ENCODE results near the gene KRT222. TPM values are rescaled to one million over a fixed set of nuclear protein-coding genes. Genes with fewer than 3 reads are reported as not detected.

KRT222 gene
- total RNA-seq, 2 donors from 2014 or later, result 0.27 to 0.67 TPM

DNA sequence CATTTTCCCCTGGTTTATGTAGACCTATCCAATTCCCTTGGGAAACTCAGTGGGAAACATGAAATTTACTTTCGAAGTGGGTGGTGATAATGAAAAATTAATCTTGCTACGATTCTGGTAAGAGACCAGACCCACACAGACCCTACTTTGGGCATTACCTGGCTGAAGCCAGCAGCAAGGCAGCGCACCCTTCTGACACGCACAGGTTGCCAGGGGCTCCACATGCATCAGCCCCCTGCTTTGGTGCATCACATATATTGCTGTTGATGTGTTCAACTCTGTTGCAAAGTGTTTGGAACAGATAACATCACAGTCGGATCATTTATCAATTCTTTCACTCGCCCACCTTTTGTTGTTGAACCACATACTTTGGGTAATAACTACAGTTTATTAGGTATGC, 44.0 kb downstream of the KRT222 start:
- intact Hi-C loops (cut with DNase I, micrococcal nuclease), result loop anchor here in 1 of 2 donors (10.0 kb wide), 1 partner anchor 1044 kb away; no protein-coding TSS in a partner anchor
- no peak for DNase-seq
- ATAC-seq, result no peak

DNA sequence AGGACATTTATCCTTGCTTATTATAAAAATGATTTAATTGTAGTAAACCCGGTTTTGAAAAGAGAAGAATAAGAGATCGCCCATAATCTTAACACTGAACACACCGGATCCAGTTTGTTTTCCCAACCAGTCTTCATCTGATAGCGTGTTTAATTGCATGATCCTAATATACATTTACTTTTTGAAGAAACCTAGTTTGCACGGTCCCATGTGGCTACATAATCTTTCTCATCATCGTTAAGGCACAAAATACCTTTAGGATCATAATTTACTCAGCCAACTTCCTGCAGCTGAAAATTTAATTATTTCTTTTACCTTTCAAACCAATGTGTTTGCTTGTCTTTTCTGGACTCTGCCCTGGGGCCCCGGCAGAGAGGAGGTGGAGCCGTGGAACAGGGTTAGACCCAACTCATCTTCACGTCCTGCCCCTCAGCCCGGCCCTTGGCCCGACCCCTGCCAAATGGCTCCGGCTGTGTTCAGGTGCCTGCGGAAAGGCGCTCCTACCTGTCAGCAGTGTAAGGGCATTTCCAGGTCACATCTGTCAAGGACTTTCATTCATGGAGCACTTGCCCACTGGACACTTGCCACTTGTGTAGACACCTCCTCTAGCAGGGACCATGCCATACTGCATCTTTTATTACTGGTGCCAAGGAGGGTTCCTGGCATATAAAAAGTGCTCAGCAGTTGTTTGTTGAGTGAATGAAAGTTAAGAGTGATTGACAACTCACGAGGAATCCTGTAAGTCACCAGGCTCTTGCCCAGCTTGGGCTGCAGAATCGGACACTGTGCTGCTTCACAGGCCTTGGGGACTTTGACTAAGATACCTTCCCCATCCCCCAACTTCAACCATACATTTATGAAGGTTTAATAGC, 46.0 kb downstream of the KRT222 start:
- ATAC-seq (peak; percentile 56), DNase-seq (no peak)
- intact Hi-C loops (cut with DNase I, micrococcal nuclease), result no loop called here

DNA sequence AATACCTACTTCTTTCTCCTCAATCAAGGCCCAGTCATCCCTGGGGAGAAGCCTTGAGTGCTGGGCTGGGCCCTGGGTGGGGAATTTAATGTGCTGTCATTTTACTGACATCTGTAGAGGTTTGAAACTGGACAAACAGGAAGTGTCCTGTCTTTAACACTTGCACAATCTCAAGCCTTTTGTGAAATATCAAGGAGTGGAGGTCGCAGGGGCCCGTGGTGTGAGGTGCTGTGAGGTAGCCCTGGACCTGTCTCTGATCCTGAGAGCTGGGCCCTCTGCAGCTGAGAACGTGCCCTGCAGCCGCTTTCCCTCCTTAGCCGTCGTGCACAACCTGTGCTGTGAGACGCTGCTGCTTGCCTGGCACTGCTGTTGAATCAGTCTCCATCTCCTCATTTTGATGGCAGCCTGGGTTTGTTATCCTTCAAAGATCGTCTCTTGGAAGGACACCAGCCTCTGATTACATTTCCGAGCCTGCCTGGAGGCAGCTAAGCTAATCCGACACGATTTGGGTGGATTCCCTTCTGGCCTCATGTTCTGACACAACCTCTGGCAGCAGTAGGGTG, 47.2 kb downstream of the KRT222 start:
- ATAC-seq, result peak; percentile 20
- intact Hi-C loops (cut with DNase I, micrococcal nuclease), result no loop called here
- DNase-seq, result no peak

DNA sequence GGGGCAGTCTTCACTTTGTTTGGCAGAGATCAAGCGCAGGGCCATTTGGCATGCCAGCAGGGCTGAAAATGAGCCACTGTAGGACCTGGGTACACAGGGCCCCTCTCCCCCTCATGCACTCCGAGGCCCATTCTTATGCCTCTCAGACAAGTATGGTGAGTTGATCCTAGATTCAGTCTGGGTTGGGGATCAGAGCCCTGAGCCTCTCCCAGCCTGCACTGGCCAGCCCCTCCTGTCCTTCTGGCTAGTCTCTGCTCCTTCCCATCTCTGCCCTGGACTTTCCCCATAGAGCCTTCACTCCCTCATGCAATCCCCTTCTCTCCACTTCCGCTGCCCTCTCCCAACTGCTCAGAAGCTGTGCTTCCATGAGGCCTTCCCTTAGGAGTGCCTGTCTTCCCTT, 48.4 kb downstream of the KRT222 start:
- ATAC-seq (no peak), DNase-seq (no peak)
- intact Hi-C loops (cut with DNase I, micrococcal nuclease), result no loop called here

DNA sequence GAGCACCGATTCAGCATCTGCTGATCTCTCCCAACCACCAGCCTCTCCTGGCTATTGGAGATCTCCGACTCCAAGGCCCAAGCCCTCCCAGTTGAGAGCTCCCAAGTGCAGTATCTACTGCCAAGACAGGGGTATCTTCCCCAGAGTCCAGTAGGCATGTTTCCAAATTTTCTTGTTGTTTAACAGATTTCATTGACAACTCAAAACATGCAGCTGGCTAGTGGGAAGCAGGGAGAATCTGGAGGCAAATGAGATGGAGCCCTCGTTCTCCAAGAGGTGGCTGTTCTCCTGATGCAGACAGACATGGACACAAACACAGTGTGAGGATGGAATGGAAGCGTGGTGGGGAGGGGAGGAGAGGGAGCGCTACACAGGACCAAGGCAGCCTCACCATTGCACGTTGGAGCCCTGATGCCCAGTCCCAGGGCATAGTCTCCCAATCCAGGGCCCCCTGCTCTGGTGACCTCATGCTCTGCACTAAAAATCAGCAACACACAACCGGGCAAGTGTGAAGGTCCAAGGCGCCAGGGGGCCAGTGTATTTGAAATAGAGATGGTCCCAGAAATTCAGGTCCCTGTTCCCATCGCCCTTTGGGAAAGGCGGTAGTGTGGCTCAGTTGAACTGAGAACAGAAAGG, 49.0 kb downstream of the KRT222 start:
- ATAC-seq (no peak), DNase-seq (no peak)
- intact Hi-C loops (cut with DNase I, micrococcal nuclease), result no loop called here

DNA sequence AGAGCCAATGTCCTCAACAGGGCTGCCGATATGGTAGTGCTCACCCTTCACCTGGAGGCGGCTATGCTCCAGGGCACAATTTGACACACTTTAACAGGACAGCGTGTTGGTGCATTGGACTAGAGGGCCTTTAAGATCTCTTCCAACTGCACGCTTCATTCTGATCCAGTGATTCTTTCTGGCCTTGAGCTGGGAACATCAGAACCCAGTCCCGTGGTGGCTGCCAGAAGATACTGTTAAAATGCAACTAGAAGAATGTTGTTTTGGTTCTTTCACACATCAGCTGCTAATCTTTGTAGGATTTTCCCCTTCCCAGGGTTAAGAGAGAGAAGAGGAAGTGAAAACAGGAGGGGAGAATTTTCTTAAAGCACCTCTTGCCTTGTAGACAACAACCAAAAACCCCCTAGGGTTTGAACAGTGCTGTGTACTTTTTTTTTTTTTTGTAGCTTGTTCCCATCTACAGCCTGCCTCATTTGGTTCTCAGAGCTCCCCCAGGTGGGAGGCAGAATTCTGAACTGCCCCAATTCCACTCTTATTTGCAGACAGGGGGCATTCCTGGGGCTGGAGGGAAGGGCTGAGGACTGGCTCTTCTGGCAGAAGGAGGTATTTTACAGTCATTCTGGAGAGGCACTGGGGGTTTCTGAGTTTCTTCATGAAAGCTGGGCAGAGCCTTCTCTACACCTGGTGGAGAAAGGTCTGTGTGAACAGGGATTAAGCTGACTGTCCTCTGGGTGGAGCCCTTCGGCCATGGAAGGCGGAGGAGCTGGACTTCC, 49.7 kb downstream of the KRT222 start:
- intact Hi-C loops (cut with DNase I, micrococcal nuclease), result no loop called here
- DNase-seq (peak; percentile 47 to 65), ATAC-seq (peak; percentile 69)

DNA sequence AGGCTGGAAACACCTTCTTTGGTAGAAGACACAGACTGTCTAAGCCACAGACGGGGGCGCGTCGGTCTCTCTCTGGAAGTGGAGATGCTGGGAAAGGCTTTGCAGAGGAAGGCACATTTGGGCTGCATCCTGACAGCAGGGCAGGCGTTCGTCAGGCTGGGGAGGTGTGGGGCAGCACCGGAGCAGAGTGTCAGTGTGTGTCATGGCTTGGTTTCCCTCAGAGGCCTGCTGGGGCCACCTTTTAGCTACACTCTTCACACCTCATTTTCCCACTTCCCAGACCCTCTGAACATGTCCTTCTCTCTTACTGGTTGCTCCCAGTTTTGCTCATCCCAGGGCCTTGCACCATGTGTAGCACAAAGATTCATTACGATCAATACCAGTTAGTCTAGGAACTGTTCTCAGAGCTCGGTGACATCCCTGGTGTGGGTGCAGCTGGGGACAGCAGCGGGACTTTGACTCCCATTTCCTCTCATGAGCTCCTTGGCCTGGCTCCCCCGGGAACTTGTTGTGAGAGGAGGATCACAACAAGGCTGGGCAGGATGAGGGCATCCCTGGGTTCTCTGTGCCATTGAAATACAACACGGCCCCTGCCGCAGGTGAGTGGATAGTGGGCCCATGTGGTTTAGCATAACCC, 50.4 kb downstream of the KRT222 start:
- intact Hi-C loops (cut with DNase I, micrococcal nuclease), result no loop called here
- DNase-seq, result no peak
- ATAC-seq, result no peak

DNA sequence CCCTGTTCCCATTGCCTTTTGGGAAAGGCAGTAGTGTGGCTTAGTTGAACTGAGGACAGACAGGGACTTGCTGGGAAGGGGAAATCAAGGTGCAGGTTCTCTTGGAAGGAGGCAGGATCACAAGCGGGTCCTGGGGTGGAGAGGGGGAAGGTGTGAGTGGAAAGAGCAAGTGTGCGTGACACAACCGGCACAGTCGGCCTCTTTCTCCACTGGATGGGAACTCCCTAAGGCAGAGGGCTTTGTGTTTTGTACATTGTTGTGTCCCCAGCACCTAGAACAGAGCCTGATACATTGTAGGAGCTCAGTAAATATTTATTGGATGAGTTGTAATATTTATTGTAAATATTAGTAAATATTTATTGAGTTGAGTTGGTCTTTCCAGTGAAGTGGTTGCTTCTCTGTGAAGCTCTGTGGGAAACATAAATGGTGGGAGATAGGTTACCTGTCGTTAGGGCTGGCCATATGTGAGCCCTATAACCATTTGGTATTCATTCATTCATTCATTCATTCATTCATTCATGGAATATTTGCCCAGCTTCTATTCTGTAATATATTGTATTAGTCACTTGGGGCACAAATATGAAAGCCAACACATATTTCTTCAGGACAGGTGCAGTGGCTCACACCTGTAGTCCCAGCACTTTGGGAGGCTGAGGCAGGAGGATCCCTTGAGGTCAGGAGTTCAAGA, 51.4 kb downstream of the KRT222 start:
- intact Hi-C loops (cut with DNase I, micrococcal nuclease), result no loop called here
- ATAC-seq, result no peak
- DNase-seq, result no peak

DNA sequence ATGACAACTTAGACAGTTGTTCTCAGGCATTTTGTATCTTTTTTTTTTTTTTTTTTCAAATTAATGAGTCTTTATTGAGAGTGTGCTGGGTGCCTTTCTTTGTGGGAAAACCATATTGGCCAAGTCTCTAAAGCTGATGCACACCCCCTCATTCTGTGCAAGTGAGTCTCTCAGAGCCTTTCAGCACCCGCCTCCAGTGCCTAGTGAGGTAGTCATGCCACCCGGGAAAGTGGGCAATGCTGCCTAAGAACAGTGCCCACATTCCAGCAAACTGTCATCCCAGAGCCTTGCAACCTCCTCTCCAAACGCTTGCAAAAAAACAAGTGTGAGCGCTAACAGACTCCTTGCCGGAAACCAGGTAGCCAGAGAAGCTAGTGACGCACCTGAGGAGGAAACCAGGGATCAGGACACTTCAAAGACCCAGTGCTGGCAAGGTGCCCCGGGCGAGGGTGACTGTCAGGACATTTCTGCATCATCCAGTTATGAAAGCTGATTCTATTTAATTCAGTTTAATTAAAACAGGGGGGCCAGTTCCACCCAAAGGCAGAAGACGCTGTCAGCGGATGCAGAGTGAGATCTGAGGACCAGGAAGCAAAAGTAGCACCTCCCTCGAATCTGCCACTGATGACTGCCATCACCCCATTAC, 52.3 kb downstream of the KRT222 start:
- intact Hi-C loops (cut with DNase I, micrococcal nuclease), result no loop called here
- DNase-seq (no peak), ATAC-seq (no peak)

DNA sequence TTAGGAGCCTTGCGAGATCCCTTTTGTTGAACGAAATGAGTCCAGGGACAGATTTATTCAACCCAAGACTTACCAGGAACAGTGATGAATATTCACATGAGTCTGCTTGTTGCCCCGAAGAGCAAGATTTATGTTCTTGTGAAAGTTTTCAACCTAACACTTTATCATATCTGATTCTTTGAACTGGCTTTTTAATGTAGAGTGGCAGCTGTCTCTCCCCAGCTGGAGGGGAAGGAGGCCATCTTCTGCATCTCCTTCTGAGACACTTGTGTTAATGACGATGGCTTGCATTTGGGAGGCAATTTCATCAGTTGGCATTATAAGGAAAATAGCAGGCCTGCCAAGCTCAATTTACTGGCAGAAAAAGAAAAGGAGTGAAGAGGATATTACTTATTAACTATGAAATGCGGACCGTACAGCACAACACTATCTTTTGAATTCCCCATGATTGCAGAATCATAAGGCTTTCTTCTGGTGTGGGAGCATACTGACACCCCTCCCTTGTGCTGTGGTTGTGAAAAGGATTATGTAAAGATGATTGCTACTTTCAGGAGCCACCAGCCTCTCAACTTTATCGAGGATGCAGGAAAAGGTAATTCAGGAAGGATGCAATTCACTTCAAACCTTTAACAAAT, 53.0 kb downstream of the KRT222 start:
- DNase-seq, result no peak
- ATAC-seq, result no peak
- intact Hi-C loops (cut with DNase I, micrococcal nuclease), result no loop called here

DNA sequence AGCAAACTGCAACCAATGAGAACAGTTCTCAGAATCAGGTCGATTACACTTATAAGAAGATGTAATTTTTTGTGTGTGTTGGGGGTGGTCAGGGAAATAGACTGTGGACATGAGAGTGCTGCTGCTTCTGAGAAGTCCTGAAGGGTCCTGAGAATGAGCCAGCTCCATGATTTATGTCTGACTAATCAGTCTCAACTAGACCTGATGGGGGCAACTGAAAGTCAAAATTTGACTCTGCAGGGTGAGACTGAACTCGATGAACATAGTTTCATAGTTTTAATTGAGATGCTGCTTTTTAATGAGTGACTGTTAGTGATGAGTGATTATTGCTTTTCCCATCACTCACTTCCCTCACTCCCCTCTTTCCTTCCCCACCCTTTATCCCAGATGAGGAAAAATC, 54.6 kb downstream of the KRT222 start:
- intact Hi-C loops (cut with DNase I, micrococcal nuclease), result no loop called here
- DNase-seq (no peak), ATAC-seq (no peak)

DNA sequence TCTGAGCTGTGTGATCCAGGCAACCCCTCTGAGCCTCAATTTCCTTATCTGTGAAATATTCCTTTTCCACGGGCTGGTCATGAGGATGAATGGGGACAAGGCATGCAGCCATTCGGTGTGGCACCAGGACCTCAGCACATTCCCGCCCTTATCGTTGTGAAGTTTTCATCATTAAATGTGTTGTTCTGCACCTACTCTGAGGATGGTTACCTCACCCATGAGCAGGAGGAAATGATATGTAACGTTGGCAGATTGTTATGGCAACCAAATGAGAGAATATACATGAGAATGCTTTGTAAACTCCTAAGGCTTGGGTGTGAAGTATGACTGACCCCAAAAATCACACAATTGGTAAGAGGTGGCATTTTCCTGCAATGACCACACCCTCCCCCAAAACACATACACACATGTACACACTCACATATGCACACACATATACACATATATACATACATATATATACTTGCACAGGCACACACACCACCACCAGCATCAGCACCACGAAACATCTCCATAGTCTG, 56.9 kb downstream of the KRT222 start:
- no peak for ATAC-seq
- DNase-seq, result no peak
- intact Hi-C loops (cut with DNase I, micrococcal nuclease), result no loop called here

DNA sequence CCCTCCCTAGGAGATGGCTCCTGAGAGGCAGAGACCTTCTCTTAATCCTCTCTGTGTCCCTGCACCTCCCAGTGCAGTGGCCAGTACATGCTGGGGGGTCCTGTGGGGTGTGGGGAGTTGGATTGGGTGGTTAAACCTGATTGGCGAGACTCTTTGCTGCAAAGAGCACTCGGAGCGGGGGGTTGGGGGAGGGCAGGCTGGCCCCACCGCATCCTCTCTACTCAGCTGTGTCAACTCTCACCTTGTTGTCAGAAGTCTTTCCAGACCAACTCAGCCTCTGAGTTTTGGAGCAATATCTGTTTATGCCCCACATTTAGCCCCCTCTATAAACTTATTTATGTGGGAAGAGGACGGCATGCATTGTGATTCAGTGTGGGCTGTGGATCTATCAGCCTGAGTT, 57.3 kb downstream of the KRT222 start:
- no peak for DNase-seq
- ATAC-seq, result no peak
- intact Hi-C loops (cut with DNase I, micrococcal nuclease), result no loop called here

DNA sequence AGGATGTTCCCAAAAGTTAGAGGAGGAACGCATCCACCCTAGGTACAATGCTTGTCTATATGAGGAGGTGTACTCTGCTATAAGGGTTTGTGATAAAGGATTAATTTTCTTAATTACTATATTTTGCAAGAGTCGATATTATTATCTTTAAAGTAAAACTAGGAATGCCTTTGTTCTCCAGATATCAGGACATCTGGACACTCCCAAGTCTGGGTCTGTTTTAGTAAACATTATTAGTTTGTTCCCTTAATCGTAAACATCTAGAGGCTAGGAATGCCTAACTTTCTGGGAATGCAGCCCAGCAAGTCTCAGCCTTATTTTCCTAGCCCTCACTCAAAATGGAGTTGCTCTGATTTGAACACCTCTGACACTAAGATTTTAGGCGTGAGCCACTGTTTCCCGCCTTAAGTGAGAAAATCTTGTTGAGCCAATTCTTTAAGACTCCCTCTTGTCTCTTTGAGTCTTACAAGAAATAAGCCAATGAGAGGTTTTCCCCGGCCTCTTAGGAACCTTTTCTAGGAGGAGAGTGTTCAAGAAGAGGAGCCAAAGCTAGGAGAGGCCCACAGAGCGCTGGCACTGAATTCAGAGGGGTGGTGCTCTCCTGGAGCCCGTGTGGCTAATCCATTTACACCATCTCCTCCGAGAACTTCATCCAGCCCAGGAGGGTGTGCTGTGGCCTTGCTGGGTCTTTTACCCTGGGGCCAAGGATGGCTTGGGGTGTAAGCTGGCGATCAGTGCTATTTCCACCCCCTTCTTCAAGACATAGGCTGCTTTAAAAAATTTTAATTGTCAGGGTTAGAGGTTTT, 58.2 kb downstream of the KRT222 start:
- DNase-seq (no peak), ATAC-seq (no peak)
- intact Hi-C loops (cut with DNase I, micrococcal nuclease), result no loop called here

DNA sequence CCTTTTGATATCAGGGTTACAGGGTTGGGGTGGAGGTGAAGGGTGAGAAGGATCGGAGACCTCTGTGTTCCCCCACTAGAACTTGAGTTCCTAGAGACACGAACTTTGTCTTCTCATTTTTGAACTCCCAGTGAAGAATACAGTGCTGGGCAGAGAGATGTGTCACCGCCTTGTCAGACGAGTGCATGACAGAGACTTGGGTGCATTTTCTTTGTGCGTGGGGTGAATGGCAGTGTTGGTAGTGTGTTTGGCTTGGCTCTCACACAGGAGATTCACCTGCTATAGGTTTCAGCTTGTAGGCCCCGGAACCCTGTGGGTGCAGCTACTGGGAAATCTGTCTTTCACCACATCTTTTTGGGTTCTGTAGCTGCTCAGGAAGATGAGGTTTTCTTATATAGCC, 59.7 kb downstream of the KRT222 start:
- intact Hi-C loops (cut with DNase I, micrococcal nuclease), result no loop called here
- ATAC-seq, result no peak
- no peak for DNase-seq
